ENCODE measurements around the gene NHSL2. TPM values are rescaled to one million over a fixed set of nuclear protein-coding genes. Genes with fewer than 3 reads are reported as not detected.

The NHSL2 gene
- total RNA-seq, 4 donors from 2014 or later: 10.4 to 35.8 (median 13.9) TPM

GRCh38 chrX:72142094-72142793 is 231.6 kb downstream of the NHSL2 start:
- H3K9me3 ChIP-seq: no peaks in the 10 kb centered on the region
- H3K36me3 ChIP-seq: peaks cover 0 to 62% of the 10 kb centered on the region in 2 donors
- TF ChIP-seq POLR2AphosphoS5 (IDR thresholded peaks at IDR 0.05) (no peak), EP300 (IDR thresholded peaks at IDR 0.05) (no peak), POLR2A (IDR thresholded peaks at IDR 0.05) (no peak), CTCF (IDR thresholded peaks at IDR 0.05) (no peak)
- 51 to 65% methylated on average over 6 to 8 of the region's 8 CpGs for WGBS, 2 donors (ENCODE audit: low coverage in 1 of 2)
- no peak for ATAC-seq
- H3K4me1 ChIP-seq: no peaks in the 10 kb centered on the region
- H3K4me3 ChIP-seq: no peak overlapping the region
- H3K27ac ChIP-seq: no peak overlapping the region
- H3K27me3 ChIP-seq: no peaks in the 10 kb centered on the region

GRCh38 chrX:72142794-72143608 is 232.4 kb downstream of the NHSL2 start:
- peaks cover 0 to 56% of the 10 kb centered on the region in 2 donors for H3K36me3 ChIP-seq
- no peaks in the 10 kb centered on the region for H3K4me1 ChIP-seq
- no peak for TF ChIP-seq POLR2AphosphoS5 (IDR thresholded peaks at IDR 0.05)
- no peak overlapping the region for H3K27ac ChIP-seq
- H3K27me3 ChIP-seq: no peaks in the 10 kb centered on the region
- 72% methylated on average over 4 of the region's 11 CpGs; no CpG with 5 or more reads in 1 of the 2 donors for WGBS, 2 donors (ENCODE audit: low coverage in 1 of 2)
- no peak for ATAC-seq
- H3K4me3 ChIP-seq: no peak overlapping the region
- no peaks in the 10 kb centered on the region for H3K9me3 ChIP-seq

GRCh38 chrX:72143609-72143907 is 232.9 kb downstream of the NHSL2 start:
- no peaks in the 10 kb centered on the region for H3K4me1 ChIP-seq
- H3K4me3 ChIP-seq: no peak overlapping the region
- no peaks in the 10 kb centered on the region for H3K9me3 ChIP-seq
- no peaks in the 10 kb centered on the region for H3K27me3 ChIP-seq
- TF ChIP-seq POLR2AphosphoS5 (IDR thresholded peaks at IDR 0.05): no peak
- no peak for TF ChIP-seq CTCF (IDR thresholded peaks at IDR 0.05)
- no peak for TF ChIP-seq POLR2A (IDR thresholded peaks at IDR 0.05)
- no peak for TF ChIP-seq EP300 (IDR thresholded peaks at IDR 0.05)
- 50 to 55% methylated on average over 1 to 2 of the region's 2 CpGs for WGBS, 2 donors (ENCODE audit: low coverage in 1 of 2)
- ATAC-seq: no peak
- H3K27ac ChIP-seq: no peak overlapping the region
- H3K36me3 ChIP-seq: peaks cover 0 to 52% of the 10 kb centered on the region in 2 donors

GRCh38 chrX:72145181-72145580 is 234.5 kb downstream of the NHSL2 start:
- no peak for TF ChIP-seq POLR2A (IDR thresholded peaks at IDR 0.05)
- H3K36me3 ChIP-seq: peaks cover 0 to 36% of the 10 kb centered on the region in 2 donors
- H3K27ac ChIP-seq: no peak overlapping the region
- no peaks in the 10 kb centered on the region for H3K9me3 ChIP-seq
- no peaks in the 10 kb centered on the region for H3K27me3 ChIP-seq
- no peak for ATAC-seq
- no CpG with 5 or more reads among the region's 2 CpGs for WGBS, 2 donors (ENCODE audit: low coverage in 1 of 2)
- H3K4me3 ChIP-seq: no peak overlapping the region
- no peaks in the 10 kb centered on the region for H3K4me1 ChIP-seq

GRCh38 chrX:72146527-72146926 is 235.9 kb downstream of the NHSL2 start:
- WGBS, 2 donors (ENCODE audit: low coverage in 1 of 2): 43 to 88% methylated on average over 1 to 2 of the region's 2 CpGs
- no peak overlapping the region for H3K4me3 ChIP-seq

More at GRCh38 chrX:72146527-72146926, 235.9 kb downstream of the NHSL2 start:
- Histone ChIP-seq H3K4me1 (no peaks in the 10 kb centered on the region), H3K27me3 (no peaks in the 10 kb centered on the region), H3K36me3 (peaks cover 0 to 24% of the 10 kb centered on the region in 2 donors), H3K27ac (no peak overlapping the region), H3K9me3 (no peaks in the 10 kb centered on the region)
- no peak for TF ChIP-seq POLR2AphosphoS5 (IDR thresholded peaks at IDR 0.05)
- TF ChIP-seq EP300 (IDR thresholded peaks at IDR 0.05): no peak
- TF ChIP-seq POLR2A (IDR thresholded peaks at IDR 0.05): no peak
- TF ChIP-seq CTCF (IDR thresholded peaks at IDR 0.05): no peak
- no peak for ATAC-seq

All from gastroesophageal sphincter (tissue), 4 donors.